Neural progenitor cell (in vitro differentiated cells): ENCODE measurements around the gene IQSEC2. TPM values are rescaled to one million over a fixed set of nuclear protein-coding genes. Genes with fewer than 3 reads are reported as not detected.
A peak's percentile ranks its signal among the peaks of the same experiment; 100 is the strongest.

ENCODE experiments used
- DNase-seq: peaks from one replicate; pipeline ENCODE4 v3.0.0-alpha.2; 2016; ENCODE audit warnings: low spot score
- H2AFZ ChIP-seq: fragments of 200-600 bp; sonication (generic); replicated peaks from 2 replicates; pipeline ENCODE4 v1.6.1; 2016; ENCODE audit warnings: antibody characterized with exemption
- H3F3A ChIP-seq: fragments of 200-600 bp; sonication (generic); 2 replicates; pipeline ENCODE4 v1.6.1; 2016; ENCODE audit warnings: antibody characterized with exemption, low read depth
- H3K27ac ChIP-seq: fragments of 200-600 bp; sonication (generic); 2 replicates; pipeline ENCODE4 v1.5.1; 2016; ENCODE audit warnings: mild to moderate bottlenecking
- H3K27me3 ChIP-seq: fragments of 200-600 bp; sonication (generic); 2 replicates; pipeline ENCODE4 v1.6.1; 2016; ENCODE audit warnings: mild to moderate bottlenecking, moderate library complexity
- H3K36me3 ChIP-seq: fragments of 200-600 bp; sonication (generic); 2 replicates; pipeline ENCODE4 v1.5.1; 2016
- H3K4me1 ChIP-seq: fragments of 200-600 bp; sonication (generic); 2 replicates; pipeline ENCODE4 v1.6.1; 2016; ENCODE audit warnings: mixed run types
- H3K4me2 ChIP-seq: fragments of 200-600 bp; sonication (generic); 2 replicates; pipeline ENCODE4 v1.6.1; 2016
- H3K4me3 ChIP-seq: fragments of 200-600 bp; sonication (generic); 2 replicates; pipeline ENCODE4 v1.5.1; 2016
- H3K79me2 ChIP-seq: fragments of 200-600 bp; sonication (generic); 2 replicates; pipeline ENCODE4 v1.6.1; 2016; ENCODE audit warnings: low read depth
- H3K9ac ChIP-seq: fragments of 200-600 bp; sonication (generic); 2 replicates; pipeline ENCODE4 v1.6.1; 2016
- H3K9me3 ChIP-seq: fragments of 200-600 bp; sonication (generic); 2 replicates; pipeline ENCODE4 v1.5.1; 2016; ENCODE audit warnings: low read depth
- H4K20me1 ChIP-seq: fragments of 200-600 bp; sonication (generic); 2 replicates; pipeline ENCODE4 v1.6.1; 2016; ENCODE audit warnings: low read depth
- H3K27ac Mint-ChIP-seq: 3 replicates; pipeline ENCODE4 v1.8.0; 2021; ENCODE audit warnings: mixed read lengths
- H3K27me3 Mint-ChIP-seq: 2 replicates; pipeline ENCODE4 v1.8.0; 2022; ENCODE audit warnings: low read depth, mild to moderate bottlenecking, inconsistent platforms, moderate library complexity, mixed read lengths; ENCODE audit not compliant: insufficient read depth
- H3K36me3 Mint-ChIP-seq: 3 replicates; pipeline ENCODE4 v1.8.0; 2021; ENCODE audit warnings: mixed read lengths
- H3K4me1 Mint-ChIP-seq: 3 replicates; pipeline ENCODE4 v1.8.0; 2021; ENCODE audit warnings: mixed read lengths
- H3K4me3 Mint-ChIP-seq: 3 replicates; pipeline ENCODE4 v1.8.0; 2021; ENCODE audit warnings: mild to moderate bottlenecking, moderate library complexity, mixed read lengths
- H3K9me3 Mint-ChIP-seq: 3 replicates; pipeline ENCODE4 v1.8.0; 2020; ENCODE audit warnings: mixed read lengths
- CTCF ChIP-seq: fragments of 200-600 bp; sonication (generic); IDR thresholded peaks from 2 replicates; pipeline ENCODE4 v1.5.1; 2017; ENCODE audit warnings: antibody characterized with exemption, mild to moderate bottlenecking
- EZH2 ChIP-seq: fragments of 200-600 bp; sonication (generic); IDR thresholded peaks from 2 replicates; pipeline ENCODE4 v1.6.1; 2017; ENCODE audit warnings: antibody characterized with exemption, mild to moderate bottlenecking, moderate library complexity
- EZH2phosphoT487 ChIP-seq: fragments of 200-600 bp; sonication (generic); IDR thresholded peaks from 2 replicates; pipeline ENCODE4 v1.6.1; 2017; ENCODE audit warnings: antibody characterized with exemption
- total RNA-seq: library from RNA; depleted of rRNA; stranded (reverse); fragments of >200 nt; gene quantifications from 2 replicates; pipeline ENCODE4 v1.2.3, GENCODE V29; 2015; ENCODE audit warnings: low replicate concordance

Gene IQSEC2
- total RNA-seq, 1 donor from 2014 or later = 3.5 TPM

GRCh38 chrX:53285591-53285990 lies 4.2 kb upstream of the IQSEC2 start:
- Histone ChIP-seq H2AFZ (no peak overlapping the region), H3K27me3 (no peaks in the 10 kb centered on the region), H3K27ac (no peak overlapping the region), H3K9ac (no peak overlapping the region), H3K4me1 (peaks cover 5% of the 10 kb centered on the region), H3K4me2 (no peak overlapping the region), H3K36me3 (no peaks in the 10 kb centered on the region), H3K79me2 (no peaks in the 10 kb centered on the region), H3F3A (peaks cover 8% of the 10 kb centered on the region), H4K20me1 (no peaks in the 10 kb centered on the region), H3K9me3 (no peaks in the 10 kb centered on the region), H3K4me3 (no peak overlapping the region)
- Mint-ChIP-seq H3K27ac (no peak overlapping the region), H3K4me1 (peaks cover 64% of the 10 kb centered on the region), H3K36me3 (no peaks in the 10 kb centered on the region), H3K27me3 (peaks cover 3% of the 10 kb centered on the region), H3K9me3 (no peaks in the 10 kb centered on the region), H3K4me3 (no peak overlapping the region)
- no peak for TF ChIP-seq EZH2
- no peak for TF ChIP-seq EZH2phosphoT487
- TF ChIP-seq CTCF = no peak
- no peak for DNase-seq

- Histone ChIP-seq H3K9ac (no peak overlapping the region), H3K4me1 (peaks cover 6% of the 10 kb centered on the region), H3K36me3 (no peaks in the 10 kb centered on the region), H3K79me2 (no peaks in the 10 kb centered on the region), H3K4me2 (no peak overlapping the region), H2AFZ (peak overlapping the region; percentile 37), H3K27ac (no peak overlapping the region), H3K4me3 (no peak overlapping the region), H3K27me3 (no peaks in the 10 kb centered on the region), H4K20me1 (no peaks in the 10 kb centered on the region), H3F3A (peaks cover 8% of the 10 kb centered on the region), H3K9me3 (no peaks in the 10 kb centered on the region)
- peak; percentile 71 for DNase-seq
- Mint-ChIP-seq H3K27ac (peak overlapping the region; percentile 42), H3K27me3 (peaks cover 3% of the 10 kb centered on the region), H3K4me1 (peaks cover 61% of the 10 kb centered on the region), H3K9me3 (no peaks in the 10 kb centered on the region), H3K4me3 (no peak overlapping the region), H3K36me3 (no peaks in the 10 kb centered on the region)
- TF ChIP-seq EZH2 (no peak), CTCF (peak; percentile 73), EZH2phosphoT487 (no peak)
Observed at GRCh38 chrX:53284684-53285447, 3.5 kb upstream of the IQSEC2 start.

GRCh38 chrX:53283567-53283966 lies 2.2 kb upstream of the IQSEC2 start:
- TF ChIP-seq CTCF (no peak), EZH2 (no peak), EZH2phosphoT487 (no peak)
- Mint-ChIP-seq H3K27me3 (peaks cover 8% of the 10 kb centered on the region), H3K36me3 (no peaks in the 10 kb centered on the region), H3K9me3 (no peaks in the 10 kb centered on the region), H3K27ac (no peak overlapping the region), H3K4me1 (peaks cover 48% of the 10 kb centered on the region), H3K4me3 (no peak overlapping the region)
- Histone ChIP-seq H3K9ac (no peak overlapping the region), H4K20me1 (no peaks in the 10 kb centered on the region), H3K27me3 (no peaks in the 10 kb centered on the region), H3K36me3 (no peaks in the 10 kb centered on the region), H2AFZ (no peak overlapping the region), H3K4me2 (no peak overlapping the region), H3K4me3 (no peak overlapping the region), H3K9me3 (no peaks in the 10 kb centered on the region), H3F3A (peaks cover 8% of the 10 kb centered on the region), H3K27ac (no peak overlapping the region), H3K79me2 (no peaks in the 10 kb centered on the region), H3K4me1 (peaks cover 6% of the 10 kb centered on the region)
- DNase-seq = no peak
